Tibial nerve (tissue), 4 donors: Measurements from ENCODE around the gene RAPGEF2. TPM values are rescaled to one million over a fixed set of nuclear protein-coding genes. Genes with fewer than 3 reads are reported as not detected.
"Not testable (repeated sequence)": the region's sequence is repeated elsewhere in the genome, so short reads cannot be mapped to it uniquely, and the experiment has no call there.

Source experiments
- DNase-seq, 2 donors: peaks; one replicate each; pipeline ENCODE4 v3.0.0-alpha.2; 2019; ENCODE audit warnings: low spot score in 2 of 2
- H3K27ac ChIP-seq, 4 donors: fragments of 200-600 bp; sonication (generic) in 3 of 4; one replicate each; pipeline ENCODE4 v1.5.1; 2017 to 2019; ENCODE audit warnings: mild to moderate bottlenecking in 1 of 4
- H3K27me3 ChIP-seq, 2 donors: fragments of 200-600 bp; sonication (generic) in 1 of 2; one replicate each; pipeline versions ENCODE4 v1.5.1 to v1.6.0; 2017 to 2019
- H3K36me3 ChIP-seq, 3 donors: fragments of 200-600 bp; sonication (generic); one replicate each; pipeline ENCODE4 v1.5.1; 2018 to 2019
- H3K4me1 ChIP-seq, 4 donors: fragments of 200-600 bp; sonication (generic) in 3 of 4; one replicate each; pipeline ENCODE4 v1.5.1; 2017 to 2019
- H3K4me3 ChIP-seq, 4 donors: fragments of 200-600 bp; sonication (generic) in 3 of 4; one replicate each; pipeline ENCODE4 v1.5.1; 2017 to 2019; ENCODE audit warnings: mild to moderate bottlenecking in 1 of 4, moderate library complexity in 1 of 4
- H3K9me3 ChIP-seq, 4 donors: fragments of 200-600 bp; sonication (generic) in 3 of 4; one replicate each; pipeline ENCODE4 v1.5.1; 2017 to 2019
- EP300 ChIP-seq, 2 donors: sonication (generic); formaldehyde crosslinking; IDR thresholded peaks; one replicate each; pipeline ENCODE4 v1.6.1; 2017; ENCODE audit warnings: antibody characterized with exemption in 2 of 2, mild to moderate bottlenecking in 1 of 2
- POLR2A ChIP-seq, 2 donors: fragments of 450-650 bp; IDR thresholded peaks; one replicate each; pipeline ENCODE4 v1.6.1; 2017; ENCODE audit warnings: antibody characterized with exemption in 2 of 2, mild to moderate bottlenecking in 2 of 2, moderate library complexity in 2 of 2
- WGBS, 2 donors: methylation state at CpG; one replicate each; pipeline ENCODE4 v1.1.5; 2018; 5-methylcytosine and 5-hydroxymethylcytosine counted together
- total RNA-seq, 4 donors: library from RNA; depleted of rRNA; stranded (reverse); fragments of >200 nt; gene quantifications; one replicate each; pipeline ENCODE4 v1.1.0, GENCODE V29; 2016
- TF ChIP-seq, protein P1 (sequence below), 5 experiments: fragments of 200-600 bp in 3 of 5; fragments of 450-650 bp in 2 of 5; sonication (generic) in 3 of 5; IDR thresholded peaks; one replicate each; pipeline ENCODE4 v1.5.1; 2016 to 2019; ENCODE audit warnings: antibody characterized with exemption in 5 of 5, mild to moderate bottlenecking in 3 of 5, moderate library complexity in 2 of 5

Gene RAPGEF2
- total RNA-seq, 4 donors from 2014 or later = 61.0 to 81.5 (median 69.5) TPM

DNA sequence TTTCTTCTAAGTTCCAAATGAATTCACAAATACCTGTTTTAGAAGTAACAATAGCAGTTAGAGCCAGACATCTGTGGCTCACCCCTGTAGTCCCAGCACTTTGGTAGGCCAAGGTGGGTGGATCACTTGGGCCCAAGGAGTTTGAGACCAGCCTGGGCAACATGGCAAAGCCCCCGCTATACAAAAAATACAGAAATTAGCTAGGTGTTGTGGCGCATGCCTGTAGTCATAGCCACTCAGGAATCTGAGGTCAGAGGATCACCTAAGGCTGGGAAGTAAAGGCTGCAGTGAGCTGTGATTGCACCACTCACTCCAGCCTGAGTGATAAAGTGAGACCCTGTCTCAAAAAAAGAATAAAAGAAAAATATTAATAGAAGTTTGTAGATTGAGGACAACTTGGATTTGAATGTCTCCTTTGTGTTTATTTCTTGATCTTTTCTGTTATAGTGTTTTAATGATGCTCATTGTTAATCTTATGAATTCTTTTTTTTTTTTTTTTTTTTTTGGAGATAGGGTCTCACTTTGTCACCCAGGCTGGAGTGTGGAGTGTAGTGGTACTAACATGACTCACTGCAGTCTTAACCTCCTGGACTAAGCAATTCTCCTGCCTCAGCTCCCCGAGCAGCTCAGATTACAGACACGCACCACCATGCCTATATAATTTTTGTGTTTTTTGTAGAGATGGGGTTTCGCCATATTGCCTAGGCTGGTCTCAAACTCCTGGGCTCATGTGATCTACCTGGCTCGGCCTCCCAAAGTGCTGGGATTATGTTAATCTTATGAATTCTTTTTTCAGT is 30.7 kb upstream of the RAPGEF2 start:
- Histone ChIP-seq H3K9me3 (no peaks in the 10 kb centered on the region), H3K27ac (peak overlapping the region in 2 of 4 donors; percentile 22 to 43), H3K36me3 (no peaks in the 10 kb centered on the region), H3K27me3 (no peaks in the 10 kb centered on the region), H3K4me3 (no peak overlapping the region), H3K4me1 (peaks cover 0 to 22% (median 2%) of the 10 kb centered on the region in 4 donors)
- WGBS, 2 donors = 91 to 93% methylated on average over 6 of the region's 6 CpGs
- no peak for DNase-seq
- TF ChIP-seq EP300 (IDR thresholded peaks at IDR 0.05) (no peak), POLR2A (IDR thresholded peaks at IDR 0.05) (no peak)
- TF ChIP-seq, protein P1, sequence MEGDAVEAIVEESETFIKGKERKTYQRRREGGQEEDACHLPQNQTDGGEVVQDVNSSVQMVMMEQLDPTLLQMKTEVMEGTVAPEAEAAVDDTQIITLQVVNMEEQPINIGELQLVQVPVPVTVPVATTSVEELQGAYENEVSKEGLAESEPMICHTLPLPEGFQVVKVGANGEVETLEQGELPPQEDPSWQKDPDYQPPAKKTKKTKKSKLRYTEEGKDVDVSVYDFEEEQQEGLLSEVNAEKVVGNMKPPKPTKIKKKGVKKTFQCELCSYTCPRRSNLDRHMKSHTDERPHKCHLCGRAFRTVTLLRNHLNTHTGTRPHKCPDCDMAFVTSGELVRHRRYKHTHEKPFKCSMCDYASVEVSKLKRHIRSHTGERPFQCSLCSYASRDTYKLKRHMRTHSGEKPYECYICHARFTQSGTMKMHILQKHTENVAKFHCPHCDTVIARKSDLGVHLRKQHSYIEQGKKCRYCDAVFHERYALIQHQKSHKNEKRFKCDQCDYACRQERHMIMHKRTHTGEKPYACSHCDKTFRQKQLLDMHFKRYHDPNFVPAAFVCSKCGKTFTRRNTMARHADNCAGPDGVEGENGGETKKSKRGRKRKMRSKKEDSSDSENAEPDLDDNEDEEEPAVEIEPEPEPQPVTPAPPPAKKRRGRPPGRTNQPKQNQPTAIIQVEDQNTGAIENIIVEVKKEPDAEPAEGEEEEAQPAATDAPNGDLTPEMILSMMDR (IDR thresholded peaks at IDR 0.05) = no peak

- WGBS, 2 donors = 54 to 58% methylated on average over 3 of the region's 3 CpGs
- TF ChIP-seq, protein P1 (IDR thresholded peaks at IDR 0.05) = no peak
- TF ChIP-seq POLR2A (IDR thresholded peaks at IDR 0.05) (no peak), EP300 (IDR thresholded peaks at IDR 0.05) (no peak)
- Histone ChIP-seq H3K36me3 (no peaks in the 10 kb centered on the region), H3K27ac (no peak overlapping the region), H3K4me3 (no peak overlapping the region), H3K4me1 (peaks cover 0 to 16% (median under 1%) of the 10 kb centered on the region in 4 donors), H3K9me3 (no peaks in the 10 kb centered on the region), H3K27me3 (no peaks in the 10 kb centered on the region)
- DNase-seq = no peak
Measured at GRCh38 chr4:159075531-159075932, 27.3 kb upstream of the RAPGEF2 start.

- H3K27ac ChIP-seq, H3K4me3 ChIP-seq, H3K36me3 ChIP-seq, H3K9me3 ChIP-seq, H3K27me3 ChIP-seq, H3K4me1 ChIP-seq, DNase-seq: not testable (repeated sequence)
- WGBS, 2 donors = 96 to 98% methylated on average over 13 of the region's 13 CpGs
Measured at GRCh38 chr4:159077018-159077417, 25.9 kb upstream of the RAPGEF2 start.

- Histone ChIP-seq H3K4me3 (no peak overlapping the region), H3K27ac (no peak overlapping the region), H3K36me3 (no peaks in the 10 kb centered on the region), H3K4me1 (no peaks in the 10 kb centered on the region), H3K27me3 (no peaks in the 10 kb centered on the region), H3K9me3 (no peaks in the 10 kb centered on the region)
- no peak for DNase-seq
- 61 to 62% methylated on average over 6 of the region's 6 CpGs for WGBS, 2 donors
- TF ChIP-seq, protein P1 (IDR thresholded peaks at IDR 0.05) = no peak
- TF ChIP-seq POLR2A (IDR thresholded peaks at IDR 0.05) (no peak), EP300 (IDR thresholded peaks at IDR 0.05) (no peak)
Measured at GRCh38 chr4:159077702-159078495, 25.0 kb upstream of the RAPGEF2 start.

GRCh38 chr4:159079074-159079473 is 23.8 kb upstream of the RAPGEF2 start:
- no peaks in the 10 kb centered on the region for H3K9me3 ChIP-seq
- TF ChIP-seq EP300 (IDR thresholded peaks at IDR 0.05) (no peak), POLR2A (IDR thresholded peaks at IDR 0.05) (no peak)
- TF ChIP-seq, protein P1 (IDR thresholded peaks at IDR 0.05) = no peak
- WGBS, 2 donors = 94 to 96% methylated on average over 2 of the region's 2 CpGs

More at GRCh38 chr4:159079074-159079473, 23.8 kb upstream of the RAPGEF2 start:
- Histone ChIP-seq H3K36me3 (no peaks in the 10 kb centered on the region), H3K27me3 (no peaks in the 10 kb centered on the region), H3K27ac (no peak overlapping the region), H3K4me1 (no peaks in the 10 kb centered on the region), H3K4me3 (no peak overlapping the region)
- DNase-seq = no peak
